Neural cell (in vitro differentiated cells): Measurements from ENCODE around the gene CFL2. TPM values are rescaled to one million over a fixed set of nuclear protein-coding genes. Genes with fewer than 3 reads are reported as not detected.

ENCODE experiments used
- H2AFZ ChIP-seq: fragments of 200-600, 300-800 bp; sonication (generic), shearing (Covaris generic); 2 replicates; pipeline ENCODE4 v1.6.0; 2014; ENCODE audit warnings: low read depth, mild to moderate bottlenecking, antibody characterized with exemption, low read length, moderate library complexity
- H3F3A ChIP-seq: fragments of 200-600 bp; shearing (Covaris generic); 2 replicates; pipeline ENCODE4 v1.6.1; 2016; ENCODE audit warnings: mild to moderate bottlenecking, moderate library complexity, mixed read lengths, antibody characterized with exemption, low read length; ENCODE audit not compliant: insufficient read depth, poor library complexity, severe bottlenecking
- H3K27ac ChIP-seq: fragments of 200-600, 300-800 bp; sonication (generic), shearing (Covaris generic); 2 replicates; pipeline ENCODE4 v1.5.1; 2014; ENCODE audit warnings: mild to moderate bottlenecking, low read length, moderate library complexity
- H3K27me3 ChIP-seq: fragments of 300-800, 200-600 bp; sonication (generic), shearing (Covaris generic); 2 replicates; pipeline ENCODE4 v1.6.0; 2014; ENCODE audit warnings: mild to moderate bottlenecking, low read depth, low read length, moderate library complexity; ENCODE audit not compliant: insufficient read depth
- H3K36me3 ChIP-seq: fragments of 300-800, 200-600 bp; sonication (generic), shearing (Covaris generic); 2 replicates; pipeline ENCODE4 v1.5.1; 2014; ENCODE audit warnings: mild to moderate bottlenecking, antibody characterized with exemption, low read length, moderate library complexity; ENCODE audit not compliant: insufficient read depth
- H3K4me2 ChIP-seq: fragments of 300-800, 200-600 bp; sonication (generic), shearing (Covaris generic); 2 replicates; pipeline ENCODE4 v1.6.0; 2014; ENCODE audit warnings: mild to moderate bottlenecking, low read length
- H3K4me3 ChIP-seq: fragments of 300-800, 200-600 bp; sonication (generic), shearing (Covaris generic); 2 replicates; pipeline ENCODE4 v1.5.1; 2014; ENCODE audit warnings: mild to moderate bottlenecking, low read length, moderate library complexity
- H3K79me2 ChIP-seq: fragments of 200-600 bp; shearing (Covaris generic); replicated peaks from 2 replicates; pipeline ENCODE4 v1.6.0; 2014; ENCODE audit warnings: mild to moderate bottlenecking, low read length, moderate library complexity; ENCODE audit not compliant: insufficient read depth
- H3K9ac ChIP-seq: fragments of 300-800, 200-600 bp; sonication (generic), shearing (Covaris generic); 2 replicates; pipeline ENCODE4 v1.6.1; 2016; ENCODE audit warnings: mild to moderate bottlenecking, low read length, mixed read lengths
- H3K9me2 ChIP-seq: fragments of 200-600 bp; shearing (Covaris generic); 2 replicates; pipeline ENCODE4 v1.6.1; 2016; ENCODE audit warnings: mild to moderate bottlenecking, low read length, mixed read lengths; ENCODE audit not compliant: insufficient read depth
- H3K9me3 ChIP-seq: fragments of 200-600, 300-800 bp; sonication (generic), shearing (Covaris generic); 2 replicates; pipeline ENCODE4 v1.6.1; 2016; ENCODE audit warnings: mild to moderate bottlenecking, mixed run types, low read length, moderate library complexity, mixed read lengths
- H4K20me1 ChIP-seq: fragments of 200-600 bp; shearing (Covaris generic); 2 replicates; pipeline ENCODE4 v1.6.1; 2016; ENCODE audit warnings: mild to moderate bottlenecking, mixed run types; ENCODE audit not compliant: insufficient read depth
- EP300 ChIP-seq: fragments of 450-650 bp; conservative IDR thresholded peaks from 2 replicates; pipeline ENCODE4 v1.6.1; 2014; ENCODE audit warnings: antibody characterized with exemption, mild to moderate bottlenecking, moderate library complexity; ENCODE audit not compliant: poor library complexity, severe bottlenecking
- EZH2 ChIP-seq: fragments of 200-600, 300-800 bp; shearing (Covaris generic), sonication (generic); IDR thresholded peaks from 2 replicates; pipeline ENCODE4 v1.6.1; 2014; ENCODE audit warnings: antibody characterized with exemption, low read length, borderline replicate concordance, mild to moderate bottlenecking; ENCODE audit not compliant: insufficient read depth, poor library complexity, severe bottlenecking
- MXI1 ChIP-seq: fragments of 450-650 bp; conservative IDR thresholded peaks from 2 replicates; pipeline ENCODE4 v1.6.1; 2014; ENCODE audit warnings: antibody characterized with exemption, mild to moderate bottlenecking; ENCODE audit not compliant: poor library complexity, severe bottlenecking
- POLR2AphosphoS5 ChIP-seq: IDR thresholded peaks from 2 replicates; pipeline ENCODE4 v1.6.1; 2012
- RAD21 ChIP-seq: fragments of 450-650 bp; conservative IDR thresholded peaks from 2 replicates; pipeline ENCODE4 v1.6.1; 2014; ENCODE audit warnings: antibody characterized with exemption, mild to moderate bottlenecking, moderate library complexity
- REST ChIP-seq: IDR thresholded peaks from 2 replicates; pipeline ENCODE4 v1.6.1; 2012; ENCODE audit warnings: borderline replicate concordance
- SMC3 ChIP-seq: fragments of 450-650 bp; conservative IDR thresholded peaks from 2 replicates; pipeline ENCODE4 v1.6.1; 2014; ENCODE audit warnings: antibody characterized with exemption, mild to moderate bottlenecking, moderate library complexity; ENCODE audit not compliant: poor library complexity
- TAF1 ChIP-seq: IDR thresholded peaks from 2 replicates; pipeline ENCODE4 v1.6.1; 2012; ENCODE audit warnings: low read depth
- polyA plus RNA-seq: library from polyadenylated mRNA; depleted of rRNA; stranded (reverse); fragments of >200 nt; gene quantifications from 2 replicates; pipeline ENCODE4 v1.2.3, GENCODE V29; 2014
- TF ChIP-seq, protein P1 (sequence below): fragments of 450-650 bp; IDR thresholded peaks from 2 replicates; pipeline ENCODE4 v1.5.1; 2014; ENCODE audit warnings: antibody characterized with exemption, mild to moderate bottlenecking, moderate library complexity; ENCODE audit not compliant: poor library complexity, severe bottlenecking

CFL2 gene
- polyA plus RNA-seq, 1 donor from 2014 or later: 37.8 TPM

GRCh38 chr14:34721129-34721528, 6.7 kb upstream of the CFL2 start:
- no peaks in the 10 kb centered on the region for H3K79me2 ChIP-seq
- H3K4me3 ChIP-seq: no peak overlapping the region
- no peak overlapping the region for H3K4me2 ChIP-seq
- no peak overlapping the region for H3K9ac ChIP-seq
- H3F3A ChIP-seq: no peaks in the 10 kb centered on the region
- no peaks in the 10 kb centered on the region for H3K9me3 ChIP-seq
- H3K27ac ChIP-seq: no peak overlapping the region
- TF ChIP-seq EP300 (no peak), SMC3 (no peak), TAF1 (no peak), MXI1 (no peak), EZH2 (no peak)
- TF ChIP-seq, protein P1, sequence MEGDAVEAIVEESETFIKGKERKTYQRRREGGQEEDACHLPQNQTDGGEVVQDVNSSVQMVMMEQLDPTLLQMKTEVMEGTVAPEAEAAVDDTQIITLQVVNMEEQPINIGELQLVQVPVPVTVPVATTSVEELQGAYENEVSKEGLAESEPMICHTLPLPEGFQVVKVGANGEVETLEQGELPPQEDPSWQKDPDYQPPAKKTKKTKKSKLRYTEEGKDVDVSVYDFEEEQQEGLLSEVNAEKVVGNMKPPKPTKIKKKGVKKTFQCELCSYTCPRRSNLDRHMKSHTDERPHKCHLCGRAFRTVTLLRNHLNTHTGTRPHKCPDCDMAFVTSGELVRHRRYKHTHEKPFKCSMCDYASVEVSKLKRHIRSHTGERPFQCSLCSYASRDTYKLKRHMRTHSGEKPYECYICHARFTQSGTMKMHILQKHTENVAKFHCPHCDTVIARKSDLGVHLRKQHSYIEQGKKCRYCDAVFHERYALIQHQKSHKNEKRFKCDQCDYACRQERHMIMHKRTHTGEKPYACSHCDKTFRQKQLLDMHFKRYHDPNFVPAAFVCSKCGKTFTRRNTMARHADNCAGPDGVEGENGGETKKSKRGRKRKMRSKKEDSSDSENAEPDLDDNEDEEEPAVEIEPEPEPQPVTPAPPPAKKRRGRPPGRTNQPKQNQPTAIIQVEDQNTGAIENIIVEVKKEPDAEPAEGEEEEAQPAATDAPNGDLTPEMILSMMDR: no peak
- H3K27me3 ChIP-seq: no peaks in the 10 kb centered on the region
- no peaks in the 10 kb centered on the region for H3K9me2 ChIP-seq
- H3K36me3 ChIP-seq: no peaks in the 10 kb centered on the region
- no peaks in the 10 kb centered on the region for H4K20me1 ChIP-seq
- H2AFZ ChIP-seq: no peak overlapping the region

- no peaks in the 10 kb centered on the region for H4K20me1 ChIP-seq
- H3K4me3 ChIP-seq: no peak overlapping the region
- no peaks in the 10 kb centered on the region for H3K36me3 ChIP-seq
- TF ChIP-seq REST: no peak
- TF ChIP-seq MXI1: no peak
- TF ChIP-seq, protein P1: no peak
- no peak for TF ChIP-seq EP300
- no peak for TF ChIP-seq SMC3
- no peak for TF ChIP-seq EZH2
- no peak for TF ChIP-seq RAD21
- no peak for TF ChIP-seq POLR2AphosphoS5
- no peak for TF ChIP-seq TAF1
- no peaks in the 10 kb centered on the region for H3K27me3 ChIP-seq
- H3F3A ChIP-seq: no peaks in the 10 kb centered on the region
- H3K9me2 ChIP-seq: no peaks in the 10 kb centered on the region
- H3K27ac ChIP-seq: no peak overlapping the region
- H2AFZ ChIP-seq: no peak overlapping the region
- H3K9me3 ChIP-seq: no peaks in the 10 kb centered on the region
- H3K4me2 ChIP-seq: no peak overlapping the region
- H3K79me2 ChIP-seq: no peaks in the 10 kb centered on the region
- H3K9ac ChIP-seq: no peak overlapping the region
Observed at GRCh38 chr14:34718750-34719304, 4.4 kb upstream of the CFL2 start.
